Activated T-cell treated with anti-CD3 and anti-CD28 coated beads, Interleukin-2, amount 50 U/mL, for 72 hours (primary cell): ENCODE data around the gene NCAN. TPM values are rescaled to one million over a fixed set of nuclear protein-coding genes. Genes with fewer than 3 reads are reported as not detected.
A peak's percentile ranks its signal among the peaks of the same experiment; 100 is the strongest.

Source experiments
- ATAC-seq, 2 donors: fragments of 150-1000 bp; cut with Tn5 transposase; replicated peaks in 1 of 2; 2 replicates each; pipeline ENCODE4 v1.10.0; 2021; ENCODE audit warnings: moderate library complexity in 2 of 2, mild to moderate bottlenecking in 1 of 2
- DNase-seq, 2 donors: peaks; one replicate each; pipeline ENCODE4 v3.0.0; 2021 to 2022; ENCODE audit warnings: mixed read lengths in 1 of 2
- H3K27ac Mint-ChIP-seq: one replicate; pipeline ENCODE4 v1.8.0; 2022; ENCODE audit warnings: mild to moderate bottlenecking, moderate library complexity, mixed read lengths
- H3K27me3 Mint-ChIP-seq: one replicate; pipeline ENCODE4 v1.8.0; 2022; ENCODE audit warnings: low read depth, mixed read lengths
- H3K36me3 Mint-ChIP-seq, 2 donors: one replicate each; pipeline ENCODE4 v1.8.0; 2022; ENCODE audit warnings: mixed read lengths in 2 of 2, mild to moderate bottlenecking in 1 of 2; ENCODE audit not compliant: insufficient read depth in 2 of 2
- H3K4me1 Mint-ChIP-seq: one replicate; pipeline ENCODE4 v1.8.0; 2022; ENCODE audit warnings: low read depth, mixed read lengths
- H3K4me3 Mint-ChIP-seq, 2 donors: one replicate each; pipeline ENCODE4 v1.8.0; 2022; ENCODE audit warnings: mild to moderate bottlenecking in 2 of 2, mixed read lengths in 2 of 2, moderate library complexity in 2 of 2
- H3K9me3 Mint-ChIP-seq, 2 donors: one replicate each; pipeline ENCODE4 v1.8.0; 2022; ENCODE audit warnings: mixed read lengths in 2 of 2
- total RNA-seq, 2 donors: library from RNA; stranded (reverse); gene quantifications; one replicate each; pipeline ENCODE4 v1.2.3, GENCODE V29; 2022

The NCAN gene
- total RNA-seq, 2 donors from 2014 or later: 0.14 TPM; not detected in 1

DNA sequence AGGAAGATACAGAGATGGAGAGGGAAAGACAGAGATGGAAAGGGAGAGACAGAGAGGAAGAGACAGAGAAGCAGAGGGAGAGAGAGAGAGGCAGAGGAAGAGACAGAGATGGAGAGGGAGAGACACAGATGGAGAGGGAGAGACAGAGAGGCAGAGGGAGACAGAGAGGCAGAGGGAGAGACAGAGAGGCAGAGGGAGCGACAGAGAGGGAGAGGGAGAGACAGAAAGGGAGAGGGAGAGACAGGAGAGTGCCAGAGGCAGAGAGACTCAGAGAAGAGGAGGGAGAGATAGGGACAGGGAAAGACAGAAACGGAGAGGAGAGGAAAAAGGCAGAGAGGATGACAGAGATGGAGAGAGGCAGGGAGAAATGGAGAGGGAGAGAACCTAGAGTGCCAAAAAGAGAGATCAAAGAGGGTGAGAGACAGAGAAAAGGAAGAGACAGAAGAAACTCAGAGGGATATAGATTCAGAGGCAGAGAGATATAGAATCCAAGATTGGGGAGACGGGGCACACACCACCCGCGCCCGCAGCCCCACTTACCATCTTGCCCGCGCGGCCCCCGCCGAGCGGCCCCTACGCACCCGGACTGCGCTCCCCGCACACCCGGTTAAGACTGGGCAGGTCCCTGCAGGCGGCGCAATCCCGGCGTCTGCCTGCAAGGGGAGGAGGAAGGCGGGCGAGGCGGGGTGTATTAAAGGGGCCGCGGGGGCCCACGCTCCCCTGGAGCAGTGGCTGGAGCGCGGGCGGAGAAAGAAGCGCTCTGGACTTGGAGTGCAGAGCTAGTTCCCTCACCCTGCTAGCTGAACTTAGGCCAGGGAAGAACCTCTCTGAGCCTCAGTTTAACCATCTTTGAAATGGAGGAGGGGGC is 50.7 kb downstream of the NCAN start:
- DNase-seq (no peak), ATAC-seq (no peak)
- H3K9me3 Mint-ChIP-seq: no peaks in the 10 kb centered on the region
- peak overlapping the region; percentile 29 to 62 for H3K4me3 Mint-ChIP-seq
- peaks cover 47% of the 10 kb centered on the region for H3K27me3 Mint-ChIP-seq
- H3K27ac Mint-ChIP-seq: no peak overlapping the region
- H3K36me3 Mint-ChIP-seq: no peaks in the 10 kb centered on the region
- H3K4me1 Mint-ChIP-seq: peaks cover 11% of the 10 kb centered on the region

DNA sequence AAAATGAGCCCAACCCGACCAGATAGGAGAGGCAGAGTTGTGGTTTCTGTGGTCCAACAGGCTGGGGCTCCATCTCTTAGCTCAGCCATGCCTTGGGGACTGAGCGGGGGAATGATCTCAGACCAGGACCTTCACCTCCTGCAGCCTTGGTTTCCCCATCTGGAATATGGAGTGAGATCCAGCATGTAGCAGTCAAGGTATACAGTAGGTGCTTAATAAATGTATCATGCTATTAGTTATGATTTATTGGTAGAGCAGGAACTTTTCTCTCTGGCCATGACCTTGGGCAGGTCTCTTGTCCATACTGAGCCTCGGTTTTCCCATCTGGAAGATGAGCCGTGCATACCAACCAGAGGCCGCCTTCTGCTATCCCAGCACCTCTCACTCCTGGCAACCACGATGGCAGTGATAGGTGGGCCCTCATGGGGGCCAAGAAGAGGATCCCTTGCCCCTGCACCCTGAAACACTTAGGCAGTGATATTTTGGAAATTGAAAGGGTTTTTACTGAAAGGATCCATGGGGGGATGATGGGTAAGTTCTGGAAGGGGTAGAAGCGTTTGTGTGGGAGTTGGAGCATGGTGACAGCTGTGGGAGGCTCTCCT is 52.2 kb downstream of the NCAN start:
- Mint-ChIP-seq H3K27ac (no peak overlapping the region), H3K4me3 (no peak overlapping the region), H3K36me3 (no peaks in the 10 kb centered on the region), H3K4me1 (peaks cover 11% of the 10 kb centered on the region), H3K9me3 (no peaks in the 10 kb centered on the region), H3K27me3 (peaks cover 43% of the 10 kb centered on the region)
- DNase-seq (no peak), ATAC-seq (no peak)

DNA sequence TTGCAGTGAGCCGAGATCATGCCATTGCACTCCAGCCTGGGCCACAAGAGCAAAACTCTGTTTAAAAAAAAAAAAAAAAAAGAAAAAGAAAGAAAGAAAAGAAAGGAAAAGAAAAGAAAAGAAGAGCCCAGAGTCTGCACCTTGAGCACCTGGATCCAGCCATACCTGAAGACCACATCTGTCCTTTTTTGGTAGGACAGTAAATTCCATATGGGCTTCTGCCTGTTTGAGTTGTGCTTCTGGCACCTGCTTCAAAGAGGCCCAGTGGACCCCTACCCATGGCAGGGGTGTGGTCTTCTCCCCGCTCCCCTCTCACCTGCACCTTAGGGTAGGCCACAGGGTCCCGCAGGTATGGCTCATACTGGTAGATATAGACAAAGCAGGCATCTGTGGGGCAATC is 55.5 kb downstream of the NCAN start:
- H3K27me3 Mint-ChIP-seq: peaks cover 26% of the 10 kb centered on the region
- no peak overlapping the region for H3K27ac Mint-ChIP-seq
- H3K36me3 Mint-ChIP-seq: no peaks in the 10 kb centered on the region
- no peaks in the 10 kb centered on the region for H3K9me3 Mint-ChIP-seq
- peaks cover 3% of the 10 kb centered on the region for H3K4me1 Mint-ChIP-seq
- DNase-seq (no peak), ATAC-seq (no peak)
- H3K4me3 Mint-ChIP-seq: no peak overlapping the region

DNA sequence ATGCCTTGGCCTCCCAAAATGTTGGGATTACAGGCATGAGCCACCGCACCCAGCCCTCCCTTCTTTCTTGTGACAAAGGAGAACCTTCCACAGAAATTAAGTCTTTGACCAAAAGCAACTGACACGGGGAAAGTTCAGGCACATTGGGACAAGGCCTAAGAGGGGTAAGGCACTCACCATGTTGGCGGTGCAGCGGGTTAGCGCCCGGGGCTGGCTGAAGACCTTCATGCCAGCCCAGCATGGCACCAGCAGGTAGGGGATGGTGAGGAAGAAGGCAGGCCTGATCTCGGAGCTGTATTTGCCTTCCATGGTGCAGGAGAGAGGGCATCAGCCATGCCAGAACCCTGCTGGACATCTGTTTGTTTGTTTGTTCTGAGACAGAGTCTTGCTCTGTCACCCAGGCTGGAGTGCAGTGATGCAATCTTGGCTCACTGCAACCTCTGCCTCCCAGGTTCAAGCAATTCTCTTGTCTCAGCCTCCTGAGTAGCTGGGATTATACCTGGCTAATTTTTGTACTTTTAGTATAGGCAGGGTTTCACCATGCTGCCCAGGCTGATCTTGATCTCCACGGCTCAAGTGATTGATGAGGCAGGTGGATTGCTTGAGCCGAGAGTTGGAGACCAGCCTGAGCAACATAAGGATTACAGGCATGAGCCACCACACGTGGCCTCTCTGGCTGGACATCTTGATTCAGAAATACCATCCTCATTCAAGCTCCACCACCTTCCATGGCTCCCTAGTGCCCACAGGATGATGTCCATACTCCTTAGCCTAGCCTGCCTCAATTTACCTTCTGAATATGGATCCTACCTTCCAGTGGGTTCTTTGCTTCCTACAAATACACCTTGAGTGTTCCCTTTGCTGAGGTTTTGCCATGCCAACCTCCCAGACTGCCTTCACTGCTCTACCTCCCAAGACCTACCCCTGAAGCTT is 57.0 kb downstream of the NCAN start:
- H3K27me3 Mint-ChIP-seq: peaks cover 23% of the 10 kb centered on the region
- H3K4me3 Mint-ChIP-seq: no peak overlapping the region
- H3K4me1 Mint-ChIP-seq: peaks cover 5% of the 10 kb centered on the region
- ATAC-seq (no peak), DNase-seq (no peak)
- H3K9me3 Mint-ChIP-seq: no peaks in the 10 kb centered on the region
- no peaks in the 10 kb centered on the region for H3K36me3 Mint-ChIP-seq
- no peak overlapping the region for H3K27ac Mint-ChIP-seq

DNA sequence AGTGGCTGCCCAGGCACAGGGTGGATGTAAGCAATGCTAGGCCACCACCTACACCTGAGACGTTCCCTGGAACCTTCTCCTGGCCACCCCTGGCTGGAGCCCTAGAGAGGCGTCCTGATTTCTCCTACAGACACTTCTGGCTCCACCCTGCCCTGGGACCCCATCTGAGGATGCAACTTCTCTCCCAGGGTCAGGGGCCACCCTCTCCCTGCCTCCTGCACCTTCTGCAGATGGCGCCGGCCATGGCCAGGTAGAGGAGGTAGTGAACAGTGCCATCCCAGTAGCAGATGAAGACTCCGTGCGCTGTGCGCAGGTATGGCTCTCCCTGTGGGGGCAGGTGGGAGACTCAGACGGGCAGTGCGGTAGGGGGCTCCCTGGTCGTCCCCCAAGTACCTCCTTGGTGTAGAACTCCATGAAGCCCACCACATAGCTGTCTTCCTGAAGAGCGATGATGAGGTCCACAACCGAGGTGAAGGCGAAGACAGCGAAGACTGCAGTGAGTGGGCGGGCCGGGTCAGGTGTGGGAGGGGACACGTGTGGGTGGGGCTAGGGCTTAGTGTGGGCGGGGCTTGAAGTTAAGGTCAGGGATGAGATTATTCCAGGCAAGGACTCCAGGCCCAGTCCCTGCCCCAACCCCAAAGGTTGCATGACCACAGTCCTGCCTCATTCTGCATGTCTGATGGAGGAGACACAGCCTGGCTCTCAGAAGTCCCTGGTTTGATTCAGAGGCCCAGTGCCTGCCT is 58.4 kb downstream of the NCAN start:
- no peak overlapping the region for H3K4me3 Mint-ChIP-seq
- peaks cover 23% of the 10 kb centered on the region for H3K27me3 Mint-ChIP-seq
- no peaks in the 10 kb centered on the region for H3K36me3 Mint-ChIP-seq
- DNase-seq (no peak), ATAC-seq (no peak)
- H3K4me1 Mint-ChIP-seq: peaks cover 10% of the 10 kb centered on the region
- no peaks in the 10 kb centered on the region for H3K9me3 Mint-ChIP-seq
- H3K27ac Mint-ChIP-seq: no peak overlapping the region

DNA sequence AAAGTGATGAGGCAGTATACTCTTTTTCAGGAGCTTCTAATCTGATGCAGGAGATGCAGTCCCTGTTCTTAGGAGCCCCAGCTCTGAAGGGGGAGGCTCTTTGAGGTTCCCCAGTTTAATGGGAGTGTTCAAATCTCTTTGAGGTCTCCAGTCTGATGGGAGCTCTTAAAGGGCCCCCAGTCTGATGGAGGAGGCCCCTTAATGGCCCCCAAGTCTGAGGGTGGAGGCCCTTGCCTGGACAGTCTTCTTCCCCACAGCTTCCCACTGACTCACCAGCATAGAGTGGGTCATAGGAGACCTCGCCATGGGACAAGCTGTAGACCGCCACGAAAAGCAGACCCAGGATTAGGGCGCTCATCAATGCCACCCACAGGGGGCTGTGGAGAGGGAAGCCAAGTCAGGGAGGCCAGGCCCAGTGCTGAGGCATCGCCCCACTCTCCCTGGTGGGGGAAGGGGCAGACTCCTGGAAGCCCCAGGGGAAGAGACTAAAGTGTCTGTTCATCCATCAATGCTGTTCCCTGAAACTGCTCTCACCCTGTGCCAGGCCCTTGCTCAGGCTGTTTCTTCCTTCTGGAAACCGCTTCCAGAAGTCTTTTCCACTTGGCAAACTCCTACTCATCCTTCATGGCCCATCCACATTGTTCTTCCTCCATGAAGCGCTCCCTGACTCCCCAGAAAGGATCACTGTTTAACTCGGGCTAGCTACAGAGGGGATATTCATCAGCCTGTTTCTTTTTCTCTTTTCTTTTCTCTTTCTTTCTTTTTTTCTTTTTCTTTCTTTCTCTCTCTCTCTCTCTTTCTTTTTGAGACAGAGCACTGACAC is 59.2 kb downstream of the NCAN start:
- H3K4me3 Mint-ChIP-seq: no peak overlapping the region
- no peaks in the 10 kb centered on the region for H3K9me3 Mint-ChIP-seq
- H3K36me3 Mint-ChIP-seq: no peaks in the 10 kb centered on the region
- H3K27me3 Mint-ChIP-seq: peaks cover 23% of the 10 kb centered on the region
- DNase-seq (no peak), ATAC-seq (no peak)
- H3K27ac Mint-ChIP-seq: no peak overlapping the region
- peaks cover 10% of the 10 kb centered on the region for H3K4me1 Mint-ChIP-seq

DNA sequence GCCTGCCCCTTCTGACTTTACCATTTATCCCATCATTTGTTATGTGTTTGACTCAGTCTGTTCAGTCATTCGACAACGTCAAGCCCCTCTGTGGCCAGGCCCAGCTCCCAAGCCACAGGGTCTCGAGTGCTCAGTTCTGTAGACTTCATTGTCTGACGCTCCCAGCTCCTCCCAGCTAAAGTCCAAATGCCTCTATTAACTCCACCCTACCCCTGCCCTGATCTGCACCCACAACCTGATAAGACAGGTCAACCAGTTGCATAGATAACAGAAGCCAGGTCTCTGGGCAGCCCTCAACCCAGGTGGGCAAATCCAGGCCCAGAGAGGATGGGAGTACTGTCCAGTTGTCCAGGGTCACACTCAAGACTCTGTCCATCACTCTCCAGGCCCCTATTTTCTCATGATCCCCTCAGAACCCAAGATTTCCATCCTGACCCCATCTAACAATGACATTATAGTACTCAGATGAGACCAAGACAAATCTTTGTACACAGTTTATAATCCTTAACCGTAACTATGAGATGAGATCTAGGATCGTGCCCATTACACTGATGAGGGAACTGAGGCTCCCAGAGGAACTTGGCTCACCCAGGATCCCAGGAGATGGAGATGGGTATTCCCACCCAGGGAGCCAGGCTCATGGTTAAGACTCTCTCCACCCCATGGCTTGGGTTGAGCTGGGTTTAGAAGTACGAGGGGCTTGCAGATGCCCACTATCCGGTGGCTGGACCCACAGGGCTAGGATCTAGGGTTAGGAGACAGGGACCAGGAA is 60.3 kb downstream of the NCAN start:
- H3K4me3 Mint-ChIP-seq: peak overlapping the region in 1 of 2 donors; percentile 33
- peaks cover 0 to 3% of the 10 kb centered on the region in 2 donors for H3K36me3 Mint-ChIP-seq
- peak overlapping the region; percentile 51 for H3K27ac Mint-ChIP-seq
- H3K27me3 Mint-ChIP-seq: peaks cover 23% of the 10 kb centered on the region
- DNase-seq (no peak), ATAC-seq (no peak)
- peaks cover 10% of the 10 kb centered on the region for H3K4me1 Mint-ChIP-seq
- H3K9me3 Mint-ChIP-seq: no peaks in the 10 kb centered on the region

DNA sequence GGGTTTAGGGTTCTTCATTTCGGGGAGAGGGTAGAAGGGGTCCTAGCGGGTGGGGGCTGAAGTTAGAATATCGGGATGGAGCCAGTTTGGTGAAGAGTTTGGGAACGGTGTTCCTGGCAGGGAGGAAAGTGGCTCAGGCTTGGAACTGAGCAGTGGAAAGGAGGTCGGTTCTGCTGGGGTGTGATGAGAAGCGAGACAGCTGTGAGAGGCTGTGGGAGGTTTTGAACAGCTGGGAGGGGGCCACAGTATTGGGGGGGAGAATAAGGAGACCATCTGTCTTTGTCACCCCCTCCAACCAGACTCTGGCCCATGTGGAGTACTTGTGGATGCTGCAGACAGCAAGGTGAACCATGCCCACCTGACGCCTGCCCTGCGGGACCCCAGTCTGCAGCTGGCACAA is 62.4 kb downstream of the NCAN start:
- Mint-ChIP-seq H3K27ac (no peak overlapping the region), H3K36me3 (peaks cover 0 to 5% of the 10 kb centered on the region in 2 donors), H3K4me1 (peaks cover 10% of the 10 kb centered on the region), H3K4me3 (no peak overlapping the region), H3K27me3 (peaks cover 23% of the 10 kb centered on the region), H3K9me3 (no peaks in the 10 kb centered on the region)
- ATAC-seq (no peak), DNase-seq (no peak)

DNA sequence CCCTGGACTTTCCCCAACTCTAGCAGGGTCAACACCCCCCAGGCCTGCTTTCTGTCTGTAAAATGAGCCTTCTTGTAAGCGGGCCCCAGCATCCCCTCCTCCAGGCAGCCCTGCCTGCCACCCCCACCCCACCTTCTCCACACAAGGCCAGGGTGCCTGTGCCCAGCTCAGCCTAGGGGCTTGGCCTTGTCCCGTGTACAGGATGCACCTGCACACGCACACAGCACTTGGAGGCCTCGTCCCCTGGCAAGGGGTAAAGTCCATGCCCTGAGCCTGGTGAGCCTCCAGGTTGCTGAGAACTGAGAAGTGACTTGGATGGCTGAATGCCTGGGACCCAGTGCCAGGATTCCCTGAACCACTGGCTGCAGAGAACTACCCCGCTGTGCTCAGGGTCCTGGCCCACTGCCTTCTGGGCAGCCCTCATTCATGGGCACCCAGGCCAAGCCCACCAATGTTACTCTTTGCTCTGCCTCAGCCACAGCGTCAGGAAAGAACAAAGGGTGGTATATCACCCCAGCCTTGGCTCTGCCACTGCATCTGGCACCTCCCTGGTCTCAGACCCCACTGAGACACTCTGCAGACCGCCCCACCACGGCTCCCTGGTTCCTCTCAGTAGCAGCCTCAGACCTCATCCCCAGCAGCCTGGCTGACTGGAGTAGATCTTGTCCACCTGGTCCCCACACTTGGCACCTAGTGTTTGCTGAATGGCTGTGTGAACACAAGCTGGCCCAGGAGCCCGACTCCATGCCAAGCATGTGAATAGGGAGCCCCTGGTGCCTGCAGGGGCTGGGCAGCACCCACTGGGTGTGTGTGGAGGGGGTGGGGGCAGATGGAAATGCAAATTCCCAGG is 63.2 kb downstream of the NCAN start:
- H3K27ac Mint-ChIP-seq: no peak overlapping the region
- H3K36me3 Mint-ChIP-seq: peaks cover 0 to 5% of the 10 kb centered on the region in 2 donors
- H3K9me3 Mint-ChIP-seq: no peaks in the 10 kb centered on the region
- H3K4me3 Mint-ChIP-seq: no peak overlapping the region
- DNase-seq (no peak), ATAC-seq (no peak)
- H3K27me3 Mint-ChIP-seq: peaks cover 23% of the 10 kb centered on the region
- peaks cover 10% of the 10 kb centered on the region for H3K4me1 Mint-ChIP-seq

DNA sequence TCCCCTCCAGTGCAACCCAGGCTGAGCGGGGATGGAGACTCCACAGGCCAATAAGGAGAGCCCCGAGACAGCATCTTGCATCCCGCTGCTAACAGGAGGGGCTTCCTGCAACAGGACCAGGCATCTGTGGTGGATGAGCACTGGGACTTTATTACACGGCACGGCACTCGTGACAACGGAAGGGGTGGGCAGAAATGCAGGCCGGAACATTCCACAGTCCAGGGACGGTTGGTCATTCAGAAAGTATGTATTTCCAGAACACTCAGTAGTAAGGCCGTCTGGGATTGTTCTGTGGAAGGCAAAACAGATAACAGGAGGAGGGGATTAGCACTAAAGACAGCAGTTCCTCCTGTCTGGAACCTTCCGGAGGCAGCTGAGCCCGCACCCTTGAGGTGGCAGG is 64.6 kb downstream of the NCAN start:
- Mint-ChIP-seq H3K27me3 (peaks cover 23% of the 10 kb centered on the region), H3K27ac (no peak overlapping the region), H3K36me3 (peaks cover 2 to 9% of the 10 kb centered on the region in 2 donors), H3K4me1 (peaks cover 10% of the 10 kb centered on the region), H3K9me3 (no peaks in the 10 kb centered on the region), H3K4me3 (no peak overlapping the region)
- ATAC-seq (no peak), DNase-seq (no peak)

DNA sequence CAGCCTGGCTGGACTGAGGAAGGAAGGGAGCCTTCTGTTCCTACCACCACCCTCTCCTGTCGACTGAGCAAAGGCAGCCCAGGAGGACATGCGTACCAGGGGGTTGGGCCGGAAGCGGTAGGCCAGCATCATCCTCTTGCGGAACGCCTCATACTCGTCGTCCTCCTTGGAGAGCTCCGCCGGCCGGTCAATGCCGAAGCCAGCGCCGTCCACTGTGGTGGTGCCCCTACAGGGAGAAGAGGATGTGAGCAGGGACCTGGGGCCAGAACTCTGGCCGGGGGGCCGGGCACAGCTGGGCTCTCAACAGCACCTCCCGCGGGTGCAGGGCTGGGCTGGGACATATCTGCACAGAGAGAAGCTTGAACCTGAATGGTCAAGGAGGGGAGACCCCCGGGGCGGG is 65.1 kb downstream of the NCAN start:
- ATAC-seq (no peak), DNase-seq (no peak)
- no peak overlapping the region for H3K4me3 Mint-ChIP-seq
- H3K4me1 Mint-ChIP-seq: peaks cover 10% of the 10 kb centered on the region
- H3K36me3 Mint-ChIP-seq: peaks cover 2 to 10% of the 10 kb centered on the region in 2 donors
- no peak overlapping the region for H3K27ac Mint-ChIP-seq
- peaks cover 19% of the 10 kb centered on the region for H3K27me3 Mint-ChIP-seq
- H3K9me3 Mint-ChIP-seq: no peaks in the 10 kb centered on the region
